ENCODE measurements around the gene SLC19A2.
"Not testable (repeated sequence)": the region's sequence is repeated elsewhere in the genome, so short reads cannot be mapped to it uniquely, and the experiment has no call there.

The SLC19A2 gene, protein sequence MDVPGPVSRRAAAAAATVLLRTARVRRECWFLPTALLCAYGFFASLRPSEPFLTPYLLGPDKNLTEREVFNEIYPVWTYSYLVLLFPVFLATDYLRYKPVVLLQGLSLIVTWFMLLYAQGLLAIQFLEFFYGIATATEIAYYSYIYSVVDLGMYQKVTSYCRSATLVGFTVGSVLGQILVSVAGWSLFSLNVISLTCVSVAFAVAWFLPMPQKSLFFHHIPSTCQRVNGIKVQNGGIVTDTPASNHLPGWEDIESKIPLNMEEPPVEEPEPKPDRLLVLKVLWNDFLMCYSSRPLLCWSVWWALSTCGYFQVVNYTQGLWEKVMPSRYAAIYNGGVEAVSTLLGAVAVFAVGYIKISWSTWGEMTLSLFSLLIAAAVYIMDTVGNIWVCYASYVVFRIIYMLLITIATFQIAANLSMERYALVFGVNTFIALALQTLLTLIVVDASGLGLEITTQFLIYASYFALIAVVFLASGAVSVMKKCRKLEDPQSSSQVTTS

GRCh38 chr1:169485431-169486280 is at the start of gene SLC19A2:
Gene SLC19A2, minus strand, starts transcription at chr1:169485944. Its CDS starts 178 bp downstream, at chr1:169485766.
- DNase-seq, result peak; percentile 85 to 100 (median 99)

DNA sequence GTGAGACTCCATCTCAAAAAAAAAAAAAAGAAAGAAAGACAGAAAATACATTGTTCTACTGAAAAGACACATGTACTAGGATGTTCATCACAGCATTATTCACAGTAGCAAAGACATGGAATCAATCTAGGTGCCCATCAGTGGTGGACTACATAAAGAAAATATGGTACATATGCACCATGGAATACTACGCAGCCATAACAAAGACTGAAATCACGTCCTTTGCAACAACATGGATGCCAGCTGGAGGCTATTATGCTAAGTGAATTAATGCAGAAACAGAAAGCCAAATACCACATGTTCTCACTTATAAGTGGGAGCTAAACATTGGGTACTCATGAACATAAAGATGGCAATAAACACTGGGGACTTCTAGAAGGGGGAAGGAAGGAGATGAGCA is 48.9 kb upstream of the SLC19A2 start:
- DNase-seq, result no peak

DNA sequence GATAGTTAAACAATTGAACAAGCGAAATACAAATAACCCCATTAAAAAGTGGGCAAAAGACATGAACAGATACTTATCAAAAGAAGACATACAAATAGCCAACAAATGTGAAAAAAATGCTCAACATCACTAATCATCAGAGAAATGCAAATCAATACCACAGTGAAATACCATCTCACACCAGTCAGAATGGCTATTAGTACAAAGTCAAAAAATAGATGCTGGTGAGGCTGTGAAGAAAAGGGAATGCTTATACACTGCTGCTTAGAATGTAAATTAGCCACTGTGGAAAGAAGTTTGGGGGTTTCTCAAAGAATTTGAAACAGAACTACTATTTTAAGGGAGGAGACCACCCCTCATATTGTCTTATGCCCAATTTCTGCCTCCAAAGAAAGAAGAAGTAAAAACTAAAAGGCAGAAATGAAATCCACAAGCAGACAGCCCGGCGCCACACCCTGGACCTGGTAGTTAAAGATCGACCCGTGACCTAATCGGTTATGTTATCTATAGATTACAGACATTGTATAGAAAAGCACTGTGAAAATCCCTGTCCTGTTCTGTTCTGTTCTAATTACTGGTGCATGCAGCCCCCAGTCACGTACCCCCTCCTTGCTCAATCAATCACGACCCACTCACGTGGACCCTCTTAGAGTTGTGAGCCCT is 47.9 kb upstream of the SLC19A2 start:
- DNase-seq, result not testable (repeated sequence)

DNA sequence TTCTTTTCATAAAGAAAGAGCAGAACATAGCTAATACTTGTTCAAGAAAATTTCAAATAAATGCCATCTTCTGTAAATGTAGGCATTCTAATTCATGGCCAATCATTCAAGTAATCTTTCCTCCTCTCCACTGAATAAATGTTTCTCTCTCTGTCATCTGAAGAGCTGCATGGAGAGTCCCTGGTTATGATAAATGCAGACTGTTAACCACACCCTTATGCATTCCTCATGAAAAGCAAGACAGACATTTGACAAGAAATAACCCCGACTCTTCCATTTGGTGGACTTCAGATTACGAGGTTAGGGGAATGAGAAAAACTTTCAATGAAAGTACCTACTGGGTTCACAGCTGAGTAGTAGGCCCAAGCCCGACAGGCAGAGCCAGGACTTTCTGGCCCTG is 44.7 kb upstream of the SLC19A2 start:
- no peak for DNase-seq

DNA sequence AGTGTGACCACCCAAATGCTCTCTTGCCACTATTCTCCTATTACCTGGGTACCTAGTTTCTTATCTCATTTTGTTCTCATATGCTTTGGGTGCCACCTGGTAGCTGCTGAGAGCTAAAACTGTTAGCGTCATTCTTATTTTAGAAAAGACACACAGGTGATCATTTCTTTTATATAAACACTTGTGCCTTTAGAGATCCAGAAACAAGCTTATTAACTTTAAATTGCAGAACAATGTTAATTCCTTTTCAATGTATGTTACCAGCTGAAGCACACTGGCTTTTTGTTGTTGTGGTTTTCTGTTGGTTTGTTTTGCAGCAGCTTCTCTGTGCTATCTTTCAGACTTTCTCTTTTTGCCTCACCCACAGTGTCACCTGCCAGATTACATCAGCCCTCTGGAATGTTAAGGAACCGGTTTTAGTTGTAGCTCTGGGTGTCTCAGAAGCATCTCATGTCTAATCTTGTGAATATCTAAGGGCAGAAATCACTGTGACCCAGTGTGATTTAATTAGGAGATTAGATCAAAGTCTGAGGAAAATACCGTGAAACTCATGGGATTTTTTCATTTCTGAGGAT is 43.4 kb upstream of the SLC19A2 start:
- DNase-seq, result no peak

DNA sequence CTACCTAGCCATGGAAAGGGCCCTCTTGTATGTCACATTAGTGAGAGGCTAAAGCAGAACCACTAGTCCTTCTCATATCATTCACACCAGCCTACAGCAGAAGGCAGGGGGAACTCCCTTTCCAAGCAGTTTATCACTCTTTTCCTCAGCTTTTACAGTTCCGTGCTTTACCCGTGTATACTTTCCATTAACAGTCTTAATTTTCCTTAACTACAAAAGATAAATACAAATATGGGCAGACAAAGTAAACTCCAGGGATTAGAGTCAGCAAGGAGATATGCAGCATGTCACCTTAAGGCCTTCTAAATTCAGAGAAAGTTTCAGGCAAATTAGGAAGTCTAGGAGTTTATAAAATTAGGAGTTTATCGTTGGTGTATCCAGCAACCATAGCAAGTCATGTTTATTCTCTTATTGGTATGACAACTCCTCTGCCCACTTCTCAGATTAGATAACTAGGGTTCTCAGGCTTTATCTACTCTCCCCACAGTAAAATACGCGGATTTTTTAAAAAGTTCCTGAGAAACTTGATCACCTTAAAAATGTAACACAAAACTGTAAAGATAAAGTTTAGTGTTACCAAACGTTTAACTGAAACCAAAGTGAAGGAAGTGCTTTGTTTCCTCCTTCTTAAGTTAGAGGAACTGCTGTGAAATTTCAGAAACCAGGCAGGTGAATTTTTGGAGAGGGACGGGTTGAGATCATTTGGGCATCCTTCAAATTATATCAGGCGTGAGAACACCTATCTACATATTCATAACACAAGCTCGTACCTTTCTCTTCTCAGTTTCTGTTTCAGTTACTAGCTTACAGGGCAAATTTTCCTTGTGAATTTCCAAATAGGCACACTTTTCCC is 42.7 kb upstream of the SLC19A2 start:
- no peak for DNase-seq

- DNase-seq, result no peak
Measured at GRCh38 chr1:169527451-169528214, 41.9 kb upstream of the SLC19A2 start.

- no peak for DNase-seq
Measured at GRCh38 chr1:169527001-169527400, 41.3 kb upstream of the SLC19A2 start.

GRCh38 chr1:169526120-169526832 is 40.5 kb upstream of the SLC19A2 start:
- no peak for DNase-seq

- no peak for DNase-seq
Measured at GRCh38 chr1:169525391-169525790, 39.6 kb upstream of the SLC19A2 start.

DNA sequence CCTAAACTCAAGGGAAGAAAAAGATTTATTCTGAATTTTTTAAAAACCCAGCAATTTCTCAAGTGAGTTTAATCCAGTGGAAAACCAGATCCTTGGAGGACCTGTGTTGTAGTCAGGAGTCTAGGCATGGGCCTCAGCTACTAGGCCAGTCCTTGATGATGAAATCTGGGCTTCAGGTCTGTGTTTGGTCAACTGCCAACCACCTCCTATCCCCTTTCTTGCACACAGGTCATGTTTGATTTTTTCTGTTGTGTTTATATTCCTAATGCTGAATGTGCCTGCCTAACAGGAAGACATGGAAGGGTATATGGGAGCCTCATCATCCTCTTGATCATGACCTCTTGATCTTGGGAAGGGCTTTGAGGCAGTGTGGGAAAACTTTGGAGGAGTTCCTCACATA is 38.2 kb upstream of the SLC19A2 start:
- no peak for DNase-seq

DNA sequence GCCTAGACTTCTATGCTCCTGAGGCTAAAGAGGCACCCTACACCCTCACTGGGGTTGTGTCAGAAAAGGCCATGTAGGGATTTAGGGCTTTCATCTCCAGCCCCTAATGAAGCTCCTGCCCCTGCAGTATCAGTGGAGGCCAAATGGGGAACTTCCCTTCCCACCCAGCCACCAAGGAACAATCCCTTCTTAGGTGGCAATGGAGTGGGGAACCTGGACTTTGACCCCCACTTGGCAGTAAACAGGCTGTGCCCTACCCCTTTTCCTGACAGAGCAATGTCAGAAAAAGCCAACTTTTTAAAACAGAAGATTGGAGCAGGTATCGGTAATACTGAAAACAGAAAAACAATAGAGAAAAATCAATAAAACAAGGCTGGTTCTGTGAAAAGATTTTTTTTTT is 35.5 kb upstream of the SLC19A2 start:
- DNase-seq, result no peak

- DNase-seq, result peak in 1 of 51 donors; percentile 1
Measured at GRCh38 chr1:169517558-169518186, 31.9 kb upstream of the SLC19A2 start.

DNA sequence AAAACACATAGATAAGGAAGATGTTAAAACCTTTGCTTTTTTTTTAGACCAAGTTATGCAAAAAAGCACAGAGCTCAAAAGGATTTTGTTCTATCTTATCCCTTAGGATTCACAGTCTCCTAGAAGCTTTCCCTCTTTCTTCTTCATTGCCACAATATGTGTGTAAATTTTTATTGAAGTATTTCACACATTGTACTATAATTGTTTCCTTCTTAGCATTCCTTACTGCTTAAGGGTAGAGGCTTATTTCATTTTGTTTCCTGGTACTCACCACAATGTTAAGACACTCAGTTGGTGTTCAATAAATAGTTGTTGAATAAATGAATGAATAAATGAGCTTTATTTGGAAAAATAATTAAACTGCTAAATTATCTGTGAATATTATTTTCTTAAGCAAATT is 29.9 kb upstream of the SLC19A2 start:
- no peak for DNase-seq

DNA sequence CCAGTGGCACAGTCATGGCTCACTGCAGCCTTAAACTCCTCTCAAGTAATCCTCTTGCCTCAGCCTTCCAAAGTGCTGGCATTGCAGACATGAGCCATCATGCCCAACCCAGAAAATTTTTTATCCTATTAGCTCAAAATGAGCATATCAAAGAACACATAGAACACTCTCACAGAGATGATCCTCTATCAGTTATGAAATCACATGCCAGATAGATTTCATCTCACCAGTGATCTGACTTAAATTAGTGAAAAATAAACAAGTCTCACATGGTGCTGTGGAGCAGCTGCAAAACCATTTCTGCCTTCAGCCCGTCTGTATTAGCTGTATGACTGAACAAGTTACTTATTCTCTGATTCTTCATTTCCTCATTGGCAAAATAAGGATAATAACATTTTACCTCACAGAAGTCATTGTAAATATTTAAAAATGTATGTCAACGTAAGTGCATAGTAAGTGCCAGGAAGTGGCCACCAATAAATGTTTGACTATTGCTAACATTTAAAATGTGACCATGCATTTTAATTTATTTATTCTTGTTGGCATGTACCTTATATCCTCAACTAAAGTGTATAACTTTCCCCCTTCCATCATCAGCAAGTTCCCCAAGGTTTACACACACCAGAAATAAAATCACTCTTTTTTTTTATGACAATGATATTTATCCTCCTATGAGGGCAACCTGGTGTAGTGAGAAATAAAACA is 29.0 kb upstream of the SLC19A2 start:
- DNase-seq, result no peak

GRCh38 chr1:169513208-169513607 is 27.5 kb upstream of the SLC19A2 start:
- DNase-seq, result no peak

DNA sequence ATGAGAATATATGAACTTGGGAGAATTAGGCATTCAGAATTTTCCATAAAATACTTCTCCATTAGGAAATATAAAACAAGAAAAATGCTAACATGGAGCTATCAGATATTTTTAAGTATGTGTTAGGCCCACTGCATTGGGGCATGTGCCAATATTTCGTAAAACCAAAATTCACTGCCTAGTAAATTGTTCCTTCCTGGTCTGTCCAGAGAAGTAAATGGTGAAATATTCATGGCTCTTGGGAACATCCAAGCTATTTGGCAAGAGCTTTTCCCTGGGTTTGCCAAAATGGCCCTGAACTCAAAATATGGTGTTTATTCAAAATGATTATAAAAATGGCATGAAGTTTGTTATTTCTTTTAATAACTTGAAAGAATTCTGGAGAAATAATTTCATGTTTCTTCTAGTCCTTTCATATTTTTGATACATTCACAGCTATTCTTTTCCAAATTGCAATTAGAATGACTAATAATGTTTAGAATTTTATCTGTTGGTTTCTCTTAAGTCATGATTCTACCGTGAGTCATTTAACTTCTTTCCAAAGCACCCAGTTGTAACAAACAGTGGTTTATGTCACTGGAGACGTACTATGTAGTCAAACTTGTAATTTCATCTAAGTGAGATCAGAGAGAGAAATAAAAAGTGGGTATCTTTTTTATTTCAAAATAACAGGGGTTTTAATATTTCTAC is 25.7 kb upstream of the SLC19A2 start:
- DNase-seq, result no peak

Data from hypothalamus (tissue), 51 donors.